Panc1 (cell line): ENCODE results near the gene PCDHA7.
"Not testable (repeated sequence)": the region's sequence is repeated elsewhere in the genome, so short reads cannot be mapped to it uniquely, and the experiment has no call there.

Experiments
- CTCF ChIP-seq: fragments of 450-650 bp; IDR thresholded peaks from 2 replicates; pipeline ENCODE4 v1.5.1; 2017; ENCODE audit warnings: mild to moderate bottlenecking
- POLR2AphosphoS5 ChIP-seq: IDR thresholded peaks from 2 replicates; pipeline ENCODE4 v1.6.1; 2012; ENCODE audit warnings: mild to moderate bottlenecking, low read depth, low read length, moderate library complexity
- TCF7L2 ChIP-seq: IDR thresholded peaks from 2 replicates; pipeline ENCODE4 v1.6.1; 2011; ENCODE audit warnings: mild to moderate bottlenecking, low read depth, low read length, inconsistent platforms

GRCh38 chr5:140802381-140802780 is 31.7 kb upstream of the PCDHA7 start:
- not testable (repeated sequence) for TF ChIP-seq CTCF, POLR2AphosphoS5, TCF7L2
